Choroid plexus epithelial cell (primary cell): ENCODE measurements around the gene ZSCAN9.

Experiments used
- DNase-seq: peaks from one replicate; pipeline ENCODE4 v3.0.0-alpha.2; 2010; ENCODE audit warnings: low read depth
- H3K4me3 ChIP-seq: 2 replicates; pipeline ENCODE4 v1.5.1; 2011; ENCODE audit warnings: low read depth, mild to moderate bottlenecking, control low read depth, low read length, moderate library complexity
- CTCF ChIP-seq: conservative IDR thresholded peaks from 2 replicates; pipeline ENCODE4 v1.5.1; 2011; ENCODE audit warnings: low read depth, mild to moderate bottlenecking, control low read depth, inconsistent platforms, low read length, moderate library complexity

Gene ZSCAN9

GRCh38 chr6:28240471-28240870 is 15.4 kb downstream of the ZSCAN9 start:
- no peak for TF ChIP-seq CTCF
- H3K4me3 ChIP-seq = no peak overlapping the region
- DNase-seq = no peak

- no peak for DNase-seq
- TF ChIP-seq CTCF = no peak
- no peak overlapping the region for H3K4me3 ChIP-seq
Measured at GRCh38 chr6:28243946-28244345, 18.9 kb downstream of the ZSCAN9 start.

GRCh38 chr6:28245206-28245941 is 20.3 kb downstream of the ZSCAN9 start:
- H3K4me3 ChIP-seq = no peak overlapping the region
- TF ChIP-seq CTCF = no peak
- DNase-seq = no peak

GRCh38 chr6:28248916-28249315 is 23.8 kb downstream of the ZSCAN9 start:
- no peak overlapping the region for H3K4me3 ChIP-seq
- DNase-seq = no peak
- no peak for TF ChIP-seq CTCF

- TF ChIP-seq CTCF = no peak
- peak overlapping the region; percentile 87 for H3K4me3 ChIP-seq
- DNase-seq = no peak
Measured at GRCh38 chr6:28250747-28251146, 25.7 kb downstream of the ZSCAN9 start.

- TF ChIP-seq CTCF = no peak
- DNase-seq = peak; percentile 13
- peak overlapping the region; percentile 87 for H3K4me3 ChIP-seq
Measured at GRCh38 chr6:28251661-28252008, 26.6 kb downstream of the ZSCAN9 start.
